ENCODE measurements around the gene ATL1.
"Not testable (repeated sequence)": the region's sequence is repeated elsewhere in the genome, so short reads cannot be mapped to it uniquely, and the experiment has no call there.

Gene ATL1

GRCh38 chr14:50616275-50616674 is 56.3 kb downstream of the ATL1 start:
- no peak overlapping the region for H3K4me3 ChIP-seq (ENCODE audit: low read depth, low read length)
- no peak for TF ChIP-seq CTCF (IDR thresholded peaks at IDR 0.05; ENCODE audit: insufficient read depth, low read depth, low read length, missing control alignments)
- DNase-seq (ENCODE audit: low read depth): no peak

DNA sequence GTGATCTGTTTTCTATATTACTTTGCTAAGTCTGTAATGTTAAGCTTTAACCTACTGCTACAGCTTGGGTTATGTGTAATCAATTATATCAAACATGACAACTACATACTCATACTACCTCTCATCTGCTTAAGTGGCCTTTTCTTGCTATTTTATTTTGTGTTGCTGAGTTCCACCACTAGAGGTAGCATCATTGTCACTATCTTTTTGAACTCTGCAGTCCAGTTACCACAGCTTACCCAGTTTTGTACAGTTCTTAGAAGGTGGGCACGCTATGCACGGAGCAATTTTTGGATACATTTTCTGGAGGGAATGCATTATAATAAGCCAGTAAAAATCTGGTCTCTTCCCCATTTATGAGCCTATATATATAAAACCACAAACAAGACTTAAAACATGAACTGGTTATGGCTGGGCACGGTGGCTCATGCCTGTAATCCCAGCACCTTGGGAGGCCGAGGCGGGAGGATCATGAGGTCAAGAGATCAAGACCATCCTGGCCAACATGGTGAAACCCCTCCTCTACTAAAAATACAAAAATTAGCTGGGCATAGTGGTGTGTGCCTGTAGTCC is 59.7 kb downstream of the ATL1 start:
- peak; percentile 66 for DNase-seq (ENCODE audit: low read depth)
- no peak overlapping the region for H3K4me3 ChIP-seq (ENCODE audit: low read depth, low read length)
- peak; percentile 70 for TF ChIP-seq CTCF (IDR thresholded peaks at IDR 0.05; ENCODE audit: insufficient read depth, low read depth, low read length, missing control alignments)

DNA sequence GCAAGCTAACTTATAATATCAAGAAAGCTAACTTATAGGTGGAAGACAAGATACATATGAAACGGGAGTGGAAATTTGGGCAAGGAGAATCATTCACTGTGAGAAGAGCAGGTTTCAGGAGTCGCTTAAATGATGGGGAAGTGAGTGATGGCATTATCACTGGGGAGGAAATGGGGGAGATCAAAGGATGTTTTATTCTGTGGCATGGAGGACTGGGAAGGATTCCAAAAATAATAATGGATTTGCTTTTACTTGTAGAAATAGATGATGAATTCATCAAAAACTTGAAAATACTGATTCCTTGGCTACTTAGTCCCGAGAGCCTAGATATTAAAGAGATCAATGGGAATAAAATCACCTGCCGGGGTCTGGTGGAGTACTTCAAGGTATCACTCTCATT is 60.4 kb downstream of the ATL1 start:
- TF ChIP-seq CTCF (IDR thresholded peaks at IDR 0.05; ENCODE audit: insufficient read depth, low read depth, low read length, missing control alignments): no peak
- DNase-seq (ENCODE audit: low read depth): no peak
- no peak overlapping the region for H3K4me3 ChIP-seq (ENCODE audit: low read depth, low read length)

DNA sequence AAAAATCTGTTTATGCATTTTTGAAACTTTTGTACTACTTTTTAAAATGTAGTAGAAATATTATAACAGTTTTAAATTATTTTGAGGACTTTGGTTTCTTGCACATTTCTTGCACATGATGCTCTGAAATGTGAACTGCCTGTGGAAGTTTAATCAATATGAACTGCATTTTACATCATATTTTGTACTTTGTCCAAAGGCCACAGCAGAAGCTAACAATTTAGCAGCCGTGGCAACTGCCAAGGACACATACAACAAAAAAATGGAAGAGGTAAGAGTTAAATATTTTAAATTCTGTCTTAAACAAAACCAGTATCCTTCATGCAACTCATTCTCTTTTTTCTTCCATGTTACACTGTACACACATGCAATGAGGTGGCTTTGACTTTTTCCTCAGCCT is 63.0 kb downstream of the ATL1 start:
- no peak overlapping the region for H3K4me3 ChIP-seq (ENCODE audit: low read depth, low read length)
- TF ChIP-seq CTCF (IDR thresholded peaks at IDR 0.05; ENCODE audit: insufficient read depth, low read depth, low read length, missing control alignments): no peak
- DNase-seq (ENCODE audit: low read depth): no peak

DNA sequence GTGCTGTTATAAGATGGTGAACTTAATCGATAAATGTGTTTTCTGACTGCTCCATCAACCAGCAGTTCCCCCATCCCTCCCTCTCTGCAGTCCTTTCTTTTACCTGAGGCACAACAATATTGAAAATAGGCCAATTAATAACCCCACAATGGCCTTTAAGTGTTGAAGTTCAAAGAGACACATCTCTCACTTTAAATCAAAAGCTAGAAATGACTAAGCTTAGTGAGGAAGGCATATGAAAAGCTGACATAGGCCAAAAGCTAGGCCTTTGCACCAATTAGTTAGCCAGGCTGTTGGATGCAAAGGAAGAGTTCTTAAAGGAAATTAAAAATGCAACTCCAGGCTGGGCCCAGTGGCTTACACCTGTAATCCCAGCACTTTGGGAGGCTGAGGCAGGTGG is 64.5 kb downstream of the ATL1 start:
- peak; percentile 38 for DNase-seq (ENCODE audit: low read depth)
- TF ChIP-seq CTCF (IDR thresholded peaks at IDR 0.05; ENCODE audit: insufficient read depth, low read depth, low read length, missing control alignments): no peak
- no peak overlapping the region for H3K4me3 ChIP-seq (ENCODE audit: low read depth, low read length)

GRCh38 chr14:50624947-50625346 is 65.0 kb downstream of the ATL1 start:
- not testable (repeated sequence) for H3K4me3 ChIP-seq (ENCODE audit: low read depth, low read length); DNase-seq (ENCODE audit: low read depth)

DNA sequence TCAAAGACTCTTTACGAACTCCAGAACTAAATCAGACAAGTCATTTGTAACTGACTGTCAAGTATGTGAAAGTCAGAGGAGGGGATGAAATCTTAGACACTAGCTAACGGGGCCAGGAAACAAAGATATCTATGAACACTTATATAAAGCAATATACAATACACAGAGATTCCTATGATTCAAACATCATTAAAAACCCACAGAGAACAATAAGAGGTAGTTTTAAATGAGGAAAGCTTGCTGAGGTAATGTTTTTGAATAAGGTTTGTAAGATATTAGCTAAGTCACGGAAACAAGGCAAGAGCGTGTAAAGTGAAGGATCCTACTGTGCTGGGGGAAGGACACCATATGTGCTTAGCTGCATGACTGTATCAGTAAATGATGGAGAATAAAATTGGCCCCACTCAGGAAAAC is 71.5 kb downstream of the ATL1 start:
- no peak for DNase-seq (ENCODE audit: low read depth)

More for the DNA sequence above, 71.5 kb downstream of the ATL1 start:
- no peak overlapping the region for H3K4me3 ChIP-seq (ENCODE audit: low read depth, low read length)
- no peak for TF ChIP-seq CTCF (IDR thresholded peaks at IDR 0.05; ENCODE audit: insufficient read depth, low read depth, low read length, missing control alignments)

All from GM12865 (cell line).